ENCODE results near the gene PTPRN2. TPM values are rescaled to one million over a fixed set of nuclear protein-coding genes. Genes with fewer than 3 reads are reported as not detected.

Gene PTPRN2
- total and polyA plus RNA-seq, 2 donors (not counting 1 experiment from before 2014, with no cell fraction given) = 0.54 to 1.2 TPM

DNA sequence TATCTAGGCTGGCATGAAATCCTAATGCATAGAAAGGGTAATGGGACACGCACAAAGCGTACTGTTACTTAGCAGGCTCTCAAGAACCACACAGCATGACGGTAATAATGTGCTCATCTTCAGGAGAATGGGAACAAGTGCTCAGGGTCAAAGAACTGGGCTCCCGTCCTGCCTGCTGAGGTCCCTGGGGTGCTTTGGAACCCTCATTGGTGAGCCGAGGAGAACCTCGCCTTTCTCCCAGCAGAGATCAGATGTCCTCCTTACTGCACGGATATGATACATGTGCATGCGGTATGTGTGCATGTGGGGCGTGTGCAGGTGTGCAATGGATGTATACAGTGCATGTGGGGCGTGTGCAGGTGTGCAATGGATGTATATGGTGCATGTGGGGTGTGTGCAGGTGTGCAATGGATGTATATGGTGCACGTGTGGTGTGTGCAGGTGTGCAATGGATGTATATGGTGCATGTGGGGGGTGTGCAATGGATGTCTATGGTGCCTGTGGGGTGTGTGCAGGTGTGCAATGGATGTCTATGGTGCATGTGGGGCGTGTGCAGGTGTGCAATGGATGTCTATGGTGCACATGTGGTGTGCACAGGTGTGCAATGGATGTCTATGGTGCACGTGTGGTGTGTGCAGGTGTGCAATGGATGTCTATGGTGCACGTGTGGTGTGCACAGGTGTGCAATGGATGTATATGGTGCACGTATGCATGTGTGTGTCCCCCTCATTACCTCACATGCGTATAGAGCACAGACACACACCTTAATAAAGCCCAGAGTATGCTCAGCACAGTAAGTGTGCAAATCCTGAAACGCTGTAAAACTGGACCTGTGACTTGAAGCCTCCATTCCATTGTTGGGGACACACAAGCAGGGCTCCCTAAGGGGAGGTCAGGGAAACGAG, 336.3 kb downstream of the PTPRN2 start:
- Histone ChIP-seq H3K79me2 (ENCODE audit: control insufficient read depth, insufficient read depth, low read length) (no peaks in the 10 kb centered on the region), H2AFZ (ENCODE audit: low read length) (no peak overlapping the region), H4K20me1 (ENCODE audit: control insufficient read depth, extremely low read depth, insufficient read depth, low read length) (no peaks in the 10 kb centered on the region), H3K27ac (ENCODE audit: insufficient read depth, low read length) (no peak overlapping the region), H3K36me3 (ENCODE audit: control insufficient read depth, insufficient read depth, low read length) (no peaks in the 10 kb centered on the region), H3K4me2 (ENCODE audit: extremely low read depth, insufficient read depth, low read length) (no peak overlapping the region), H3K4me1 (ENCODE audit: control insufficient read depth, extremely low read depth, insufficient read depth, low read length) (no peaks in the 10 kb centered on the region), H3K9ac (ENCODE audit: insufficient read depth, low read length) (no peak overlapping the region), H3K4me3 (replicated peaks in 1 of 4; ENCODE audit: control extremely low read depth in 1 of 4, insufficient read depth in 1 of 4, low read depth in 3 of 4, low read length in 4 of 4) (no peak overlapping the region), H3K27me3 (ENCODE audit: control insufficient read depth, insufficient read depth, low read length) (no peaks in the 10 kb centered on the region), H3K9me3 (ENCODE audit: control insufficient read depth, insufficient read depth, low read depth, low read length) (peaks cover 8% of the 10 kb centered on the region)
- TF ChIP-seq EZH2 (IDR thresholded peaks at IDR 0.05; ENCODE audit: low read length, missing control alignments) = no peak
- TF ChIP-seq, protein P1, sequence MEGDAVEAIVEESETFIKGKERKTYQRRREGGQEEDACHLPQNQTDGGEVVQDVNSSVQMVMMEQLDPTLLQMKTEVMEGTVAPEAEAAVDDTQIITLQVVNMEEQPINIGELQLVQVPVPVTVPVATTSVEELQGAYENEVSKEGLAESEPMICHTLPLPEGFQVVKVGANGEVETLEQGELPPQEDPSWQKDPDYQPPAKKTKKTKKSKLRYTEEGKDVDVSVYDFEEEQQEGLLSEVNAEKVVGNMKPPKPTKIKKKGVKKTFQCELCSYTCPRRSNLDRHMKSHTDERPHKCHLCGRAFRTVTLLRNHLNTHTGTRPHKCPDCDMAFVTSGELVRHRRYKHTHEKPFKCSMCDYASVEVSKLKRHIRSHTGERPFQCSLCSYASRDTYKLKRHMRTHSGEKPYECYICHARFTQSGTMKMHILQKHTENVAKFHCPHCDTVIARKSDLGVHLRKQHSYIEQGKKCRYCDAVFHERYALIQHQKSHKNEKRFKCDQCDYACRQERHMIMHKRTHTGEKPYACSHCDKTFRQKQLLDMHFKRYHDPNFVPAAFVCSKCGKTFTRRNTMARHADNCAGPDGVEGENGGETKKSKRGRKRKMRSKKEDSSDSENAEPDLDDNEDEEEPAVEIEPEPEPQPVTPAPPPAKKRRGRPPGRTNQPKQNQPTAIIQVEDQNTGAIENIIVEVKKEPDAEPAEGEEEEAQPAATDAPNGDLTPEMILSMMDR (conservative IDR thresholded peaks at IDR 0.05 in 1 of 2, IDR thresholded peaks at IDR 0.05 in 1 of 2; ENCODE audit: low read depth in 1 of 2, low read length in 2 of 2) = no peak
- no peak for DNase-seq (ENCODE audit: low read depth in 2 of 2)

- H3K27me3 ChIP-seq (ENCODE audit: control insufficient read depth, insufficient read depth, low read length) = no peaks in the 10 kb centered on the region
- H4K20me1 ChIP-seq (ENCODE audit: control insufficient read depth, extremely low read depth, insufficient read depth, low read length) = no peaks in the 10 kb centered on the region
- no peaks in the 10 kb centered on the region for H3K4me1 ChIP-seq (ENCODE audit: control insufficient read depth, extremely low read depth, insufficient read depth, low read length)
- H2AFZ ChIP-seq (ENCODE audit: low read length) = no peak overlapping the region
- no peak overlapping the region for H3K4me3 ChIP-seq (replicated peaks in 1 of 4; ENCODE audit: control extremely low read depth in 1 of 4, insufficient read depth in 1 of 4, low read depth in 3 of 4, low read length in 4 of 4)
- H3K4me2 ChIP-seq (ENCODE audit: extremely low read depth, insufficient read depth, low read length) = no peak overlapping the region
- H3K79me2 ChIP-seq (ENCODE audit: control insufficient read depth, insufficient read depth, low read length) = no peaks in the 10 kb centered on the region
- H3K27ac ChIP-seq (ENCODE audit: insufficient read depth, low read length) = no peak overlapping the region
- TF ChIP-seq, protein P1 (conservative IDR thresholded peaks at IDR 0.05 in 1 of 2, IDR thresholded peaks at IDR 0.05 in 1 of 2; ENCODE audit: low read depth in 1 of 2, low read length in 2 of 2) = no peak
- TF ChIP-seq EZH2 (IDR thresholded peaks at IDR 0.05; ENCODE audit: low read length, missing control alignments) = no peak
- no peak for DNase-seq (ENCODE audit: low read depth in 2 of 2)
- no peaks in the 10 kb centered on the region for H3K36me3 ChIP-seq (ENCODE audit: control insufficient read depth, insufficient read depth, low read length)
- peaks cover 8% of the 10 kb centered on the region for H3K9me3 ChIP-seq (ENCODE audit: control insufficient read depth, insufficient read depth, low read depth, low read length)
- no peak overlapping the region for H3K9ac ChIP-seq (ENCODE audit: insufficient read depth, low read length)
These were observed 337.9 kb downstream of the PTPRN2 start for GRCh38 chr7:158249692-158250091.

DNA sequence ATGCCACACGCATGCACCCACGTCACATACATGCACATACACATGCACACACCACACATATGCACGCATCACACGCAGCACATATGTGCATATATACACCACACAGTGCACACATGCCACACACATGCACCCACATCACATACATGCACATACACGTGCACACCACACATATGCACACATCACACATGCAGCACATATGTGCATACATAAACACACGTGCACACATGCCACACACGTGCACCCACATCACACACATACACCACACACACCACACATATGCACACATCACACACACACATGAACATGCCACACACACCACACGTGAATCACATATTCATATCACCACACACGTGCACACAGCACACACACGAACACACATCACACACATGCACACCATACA, 338.8 kb downstream of the PTPRN2 start:
- TF ChIP-seq EZH2 (IDR thresholded peaks at IDR 0.05; ENCODE audit: low read length, missing control alignments) = no peak
- TF ChIP-seq, protein P1 (conservative IDR thresholded peaks at IDR 0.05 in 1 of 2, IDR thresholded peaks at IDR 0.05 in 1 of 2; ENCODE audit: low read depth in 1 of 2, low read length in 2 of 2) = no peak

More for the DNA sequence above, 338.8 kb downstream of the PTPRN2 start:
- Histone ChIP-seq H4K20me1 (ENCODE audit: control insufficient read depth, extremely low read depth, insufficient read depth, low read length) (no peaks in the 10 kb centered on the region), H3K27me3 (ENCODE audit: control insufficient read depth, insufficient read depth, low read length) (no peaks in the 10 kb centered on the region), H3K4me1 (ENCODE audit: control insufficient read depth, extremely low read depth, insufficient read depth, low read length) (no peaks in the 10 kb centered on the region), H2AFZ (ENCODE audit: low read length) (no peak overlapping the region), H3K36me3 (ENCODE audit: control insufficient read depth, insufficient read depth, low read length) (no peaks in the 10 kb centered on the region), H3K9ac (ENCODE audit: insufficient read depth, low read length) (no peak overlapping the region), H3K79me2 (ENCODE audit: control insufficient read depth, insufficient read depth, low read length) (no peaks in the 10 kb centered on the region), H3K4me2 (ENCODE audit: extremely low read depth, insufficient read depth, low read length) (no peak overlapping the region), H3K9me3 (ENCODE audit: control insufficient read depth, insufficient read depth, low read depth, low read length) (peaks cover 8% of the 10 kb centered on the region), H3K27ac (ENCODE audit: insufficient read depth, low read length) (no peak overlapping the region), H3K4me3 (replicated peaks in 1 of 4; ENCODE audit: control extremely low read depth in 1 of 4, insufficient read depth in 1 of 4, low read depth in 3 of 4, low read length in 4 of 4) (no peak overlapping the region)
- DNase-seq (ENCODE audit: low read depth in 2 of 2) = no peak

All from fibroblast of lung (primary cell).